HG02610 (cell line): ENCODE results near the gene SPECC1L.

Source experiments
- ATAC-seq: cut with Tn5 transposase; IDR thresholded peaks from one replicate; pipeline ENCODE4 v1.9.1; 2021; ENCODE audit warnings: mild to moderate bottlenecking, moderate library complexity; ENCODE audit not compliant: unreplicated experiment

The SPECC1L gene

GRCh38 chr22:24359452-24360120 lies 89.0 kb downstream of the SPECC1L start:
- no peak for ATAC-seq

- ATAC-seq, result no peak
Measured at GRCh38 chr22:24361976-24362646, 91.5 kb downstream of the SPECC1L start.

- ATAC-seq, result no peak
Measured at GRCh38 chr22:24363243-24363642, 92.6 kb downstream of the SPECC1L start.

GRCh38 chr22:24366701-24367100 lies 96.1 kb downstream of the SPECC1L start:
- no peak for ATAC-seq

GRCh38 chr22:24367841-24368240 lies 97.2 kb downstream of the SPECC1L start:
- no peak for ATAC-seq

- ATAC-seq, result no peak
Measured at GRCh38 chr22:24370401-24370800, 99.8 kb downstream of the SPECC1L start.

- no peak for ATAC-seq
Measured at GRCh38 chr22:24376002-24376401, 105.4 kb downstream of the SPECC1L start.

GRCh38 chr22:24376586-24376985 lies 106.0 kb downstream of the SPECC1L start:
- no peak for ATAC-seq

- ATAC-seq, result no peak
Measured at GRCh38 chr22:24379536-24379935, 108.9 kb downstream of the SPECC1L start.

GRCh38 chr22:24380220-24380904 lies 109.7 kb downstream of the SPECC1L start:
- ATAC-seq, result no peak

- no peak for ATAC-seq
Measured at GRCh38 chr22:24380905-24381230, 110.2 kb downstream of the SPECC1L start.

- no peak for ATAC-seq
Measured at GRCh38 chr22:24383061-24383460, 112.4 kb downstream of the SPECC1L start.

- ATAC-seq, result no peak
Measured at GRCh38 chr22:24384131-24384530, 113.5 kb downstream of the SPECC1L start.

- no peak for ATAC-seq
Measured at GRCh38 chr22:24386937-24387471, 116.4 kb downstream of the SPECC1L start.

GRCh38 chr22:24389680-24390079 lies 119.0 kb downstream of the SPECC1L start:
- ATAC-seq, result no peak

GRCh38 chr22:24390156-24390555 lies 119.5 kb downstream of the SPECC1L start:
- ATAC-seq, result no peak

GRCh38 chr22:24390576-24390975 lies 119.9 kb downstream of the SPECC1L start:
- ATAC-seq, result no peak

GRCh38 chr22:24391836-24392217 lies 121.2 kb downstream of the SPECC1L start:
- ATAC-seq, result no peak

GRCh38 chr22:24392218-24392931 lies 121.7 kb downstream of the SPECC1L start:
- ATAC-seq, result no peak

- ATAC-seq, result no peak
Measured at GRCh38 chr22:24393012-24393559, 122.5 kb downstream of the SPECC1L start.

- ATAC-seq, result no peak
Measured at GRCh38 chr22:24393848-24394247, 123.2 kb downstream of the SPECC1L start.
